MCF 10A (cell line): ENCODE data around the gene TAF4. TPM values are rescaled to one million over a fixed set of nuclear protein-coding genes. Genes with fewer than 3 reads are reported as not detected.

ENCODE experiments used
- BruUV-seq: library from RNA; stranded (reverse); fragments of 400-500 nt; replicated peaks from 2 replicates; lab custom pipeline; 2021; lab: Mats Ljungman, UMichigan
- CTCF ChIA-PET: fragments of 300-600 bp; sonication (Branson Sonifier 250); formaldehyde crosslinking; extraction: SDS; loops from one replicate; lab custom pipeline; 2021; ENCODE audit warnings: antibody characterized with exemption, inconsistent platforms; lab: Yijun Ruan, JAX
- POLR2A ChIA-PET: fragments of 300-600, 350-650 bp; sonication (Branson Sonifier 250); formaldehyde crosslinking; extraction: SDS; loops from one replicate; lab custom pipeline; 2020; ENCODE audit warnings: antibody characterized with exemption, inconsistent platforms; lab: Yijun Ruan, JAX
- DNase-seq: peaks from one replicate; pipeline ENCODE4 v3.0.0-alpha.2; 2018; ENCODE audit not compliant: unreplicated experiment
- H3K27ac Mint-ChIP-seq: one replicate; pipeline ENCODE4 v1.8.0; 2022; ENCODE audit warnings: mild to moderate bottlenecking, low read depth, mixed read lengths; ENCODE audit not compliant: unreplicated experiment
- H3K27me3 Mint-ChIP-seq: one replicate; pipeline ENCODE4 v1.8.0; 2022; ENCODE audit warnings: mixed read lengths; ENCODE audit not compliant: insufficient read depth, unreplicated experiment
- H3K36me3 Mint-ChIP-seq: one replicate; pipeline ENCODE4 v1.8.0; 2022; ENCODE audit warnings: mild to moderate bottlenecking, moderate library complexity, mixed read lengths; ENCODE audit not compliant: insufficient read depth, unreplicated experiment
- H3K4me1 Mint-ChIP-seq: one replicate; pipeline ENCODE4 v1.8.0; 2022; ENCODE audit warnings: mixed read lengths; ENCODE audit not compliant: insufficient read depth, unreplicated experiment
- H3K4me3 Mint-ChIP-seq: one replicate; pipeline ENCODE4 v1.8.0; 2022; ENCODE audit warnings: mild to moderate bottlenecking, moderate library complexity, mixed read lengths; ENCODE audit not compliant: unreplicated experiment
- H3K9me3 Mint-ChIP-seq: one replicate; pipeline ENCODE4 v1.8.0; 2022; ENCODE audit warnings: mixed read lengths; ENCODE audit not compliant: unreplicated experiment
- CTCF ChIP-seq: fragments of 200-600 bp; IDR thresholded peaks from one replicate; pipeline ENCODE4 v1.8.0; 2022; ENCODE audit warnings: antibody characterized with exemption, mild to moderate bottlenecking; ENCODE audit not compliant: unreplicated experiment
- intact Hi-C: fragments of 100-400 bp; cut with micrococcal nuclease; formaldehyde crosslinking; loops from 2 replicates; pipeline ENCODE4 v1.14.1; 2022
- total RNA-seq: library from RNA; stranded (reverse); gene quantifications from 2 replicates; pipeline ENCODE4 v1.2.3, GENCODE V29; 2022

Gene TAF4
- total RNA-seq, 1 experiment from 2014 or later, result 15.9 TPM

GRCh38 chr20:62063981-62064769, 1.5 kb downstream of the TAF4 start:
- no peaks in the 10 kb centered on the region for H3K9me3 Mint-ChIP-seq
- no peaks in the 10 kb centered on the region for H3K27me3 Mint-ChIP-seq
- peak overlapping the region; percentile 63 for H3K4me3 Mint-ChIP-seq
- no TSS peak for BruUV-seq
- DNase-seq, result no peak
- H3K27ac Mint-ChIP-seq, result no peak overlapping the region
- ChIA-PET CTCF (interaction anchor here (0.7 to 1.6 kb wide), 3 partner anchors 53 to 77 kb away, joined by 3 to 4 read pairs (median 3); no protein-coding TSS in a partner anchor), POLR2A (interaction anchor here (0.8 to 2.3 kb wide), 4 partner anchors 10 to 297 kb away, joined by 3 to 13 read pairs (median 4); partner anchors contain the start of gene LSM14B)
- peaks cover 20% of the 10 kb centered on the region for H3K4me1 Mint-ChIP-seq
- TF ChIP-seq CTCF, result no peak
- intact Hi-C loops, result no loop called here
- peaks cover 24% of the 10 kb centered on the region for H3K36me3 Mint-ChIP-seq

GRCh38 chr20:62063315-62063980, 2.2 kb downstream of the TAF4 start:
- Mint-ChIP-seq H3K36me3 (peaks cover 24% of the 10 kb centered on the region), H3K27me3 (no peaks in the 10 kb centered on the region), H3K4me1 (peaks cover 20% of the 10 kb centered on the region), H3K4me3 (peak overlapping the region; percentile 63), H3K27ac (no peak overlapping the region), H3K9me3 (no peaks in the 10 kb centered on the region)
- POLR2A ChIA-PET, result interaction anchor here (0.7 to 2.3 kb wide), 5 partner anchors 11 to 298 kb away, joined by 3 to 13 read pairs (median 4); partner anchors contain the start of gene LSM14B
- BruUV-seq, result no TSS peak
- CTCF ChIA-PET, result interaction anchor here (0.7 to 1.6 kb wide), 3 partner anchors 53 to 78 kb away, joined by 3 to 4 read pairs (median 3); no protein-coding TSS in a partner anchor
- intact Hi-C loops, result no loop called here
- no peak for TF ChIP-seq CTCF
- DNase-seq, result no peak

- intact Hi-C loops, result no loop called here
- H3K27ac Mint-ChIP-seq, result no peak overlapping the region
- CTCF ChIA-PET, result interaction anchor here (0.6 to 1.6 kb wide), 4 partner anchors 52 to 852 kb away, joined by 3 to 4 read pairs (median 4); no protein-coding TSS in a partner anchor
- DNase-seq, result no peak
- TSS peak; percentile 48 for BruUV-seq
- TF ChIP-seq CTCF, result no peak
- peaks cover 20% of the 10 kb centered on the region for H3K4me1 Mint-ChIP-seq
- no peaks in the 10 kb centered on the region for H3K9me3 Mint-ChIP-seq
- POLR2A ChIA-PET, result interaction anchor here (0.7 to 2.3 kb wide), 5 partner anchors 12 to 260 kb away, joined by 3 to 13 read pairs (median 3); partner anchors contain the start of gene LSM14B
- H3K36me3 Mint-ChIP-seq, result peaks cover 24% of the 10 kb centered on the region
- H3K4me3 Mint-ChIP-seq, result peak overlapping the region; percentile 63
- H3K27me3 Mint-ChIP-seq, result no peaks in the 10 kb centered on the region
Observed at GRCh38 chr20:62062661-62063314, 2.9 kb downstream of the TAF4 start.
